HepG2 (cell line): Measurements from ENCODE around the gene IQCC. TPM values are rescaled to one million over a fixed set of nuclear protein-coding genes. Genes with fewer than 3 reads are reported as not detected.
A peak's percentile ranks its signal among the peaks of the same experiment; 100 is the strongest.

Experiments
- ATAC-seq: fragments of 200-7000 bp; cut with Tn5 transposase; 3 replicates; pipeline ENCODE4 v1.9.1; 2020; ENCODE audit warnings: mild to moderate bottlenecking, moderate library complexity
- BruUV-seq: library from RNA; stranded (reverse); fragments of 400-500 nt; replicated peaks from 2 replicates; lab custom pipeline; 2021; lab: Mats Ljungman, UMichigan
- CTCF ChIA-PET: fragments of 300-600 bp; formaldehyde crosslinking; extraction: SDS; loops from one replicate; lab custom pipeline; 2021; ENCODE audit warnings: low total read pairs, inconsistent platforms, low intra/inter-chr PET ratio; lab: Yijun Ruan, JAX
- POLR2A ChIA-PET: fragments of 350-600 bp; sonication (Branson Sonifier 250); formaldehyde crosslinking; loops from one replicate; lab custom pipeline; 2020; ENCODE audit warnings: antibody characterized with exemption, inconsistent platforms; lab: Yijun Ruan, JAX
- DNase-seq: peaks from one replicate; pipeline ENCODE4 v3.0.0-alpha.2; 2015; ENCODE audit warnings: low spot score
- FAIRE-seq: peaks from 3 replicates; lab custom pipeline; 2011; peaks lifted over from hg19 to GRCh38; lab: Jason Lieb, UNC
- H2AFZ ChIP-seq: one replicate; pipeline ENCODE4 v1.6.1; 2011; ENCODE audit warnings: low read length, inconsistent platforms
- H3K27ac ChIP-seq: fragments of 300-600 bp; 3 replicates; pipeline ENCODE4 v1.8.0; 2011; ENCODE audit warnings: mixed run types, mild to moderate bottlenecking, mixed read lengths, low read length, inconsistent platforms; ENCODE audit not compliant: insufficient read depth; ENCODE audit errors: extremely low read length
- H3K27me3 ChIP-seq, 2 experiments: fragments of 200-600 bp in 1 of 2; 2 replicates in 1 of 2; 3 replicates in 1 of 2; pipeline versions ENCODE4 v1.6.0 to v1.8.0; 2011; ENCODE audit warnings: low read length in 2 of 2, mild to moderate bottlenecking in 2 of 2, moderate library complexity in 2 of 2, inconsistent platforms in 1 of 2; ENCODE audit not compliant: insufficient read depth in 2 of 2, control insufficient read depth in 1 of 2
- H3K36me3 ChIP-seq, 2 experiments: fragments of 200-600 bp in 1 of 2; replicated peaks in 1 of 2; 2 replicates in 1 of 2; 3 replicates in 1 of 2; pipeline versions ENCODE4 v1.5.1 to v1.8.0; 2011; ENCODE audit warnings: low read length in 2 of 2, inconsistent platforms in 1 of 2; ENCODE audit not compliant: insufficient read depth in 2 of 2, control insufficient read depth in 1 of 2
- H3K4me1 ChIP-seq: 2 replicates; pipeline ENCODE4 v1.5.1; 2012; ENCODE audit warnings: low read length, inconsistent platforms; ENCODE audit not compliant: insufficient read depth
- H3K4me2 ChIP-seq: 2 replicates; pipeline ENCODE4 v1.6.0; 2011; ENCODE audit warnings: low read depth, low read length, inconsistent platforms
- H3K4me3 ChIP-seq, 3 experiments: fragments of 200-600 bp in 1 of 3; sonication (generic), shearing (Covaris generic) in 1 of 3; replicated peaks in 1 of 3; 2 replicates each; pipeline ENCODE4 v1.5.1; 2011 to 2016; ENCODE audit warnings: low read length in 3 of 3, inconsistent platforms in 2 of 3, low read depth in 2 of 3, mild to moderate bottlenecking in 2 of 3, control low read depth in 1 of 3, mixed read lengths in 1 of 3; ENCODE audit not compliant: insufficient read depth in 1 of 3
- H3K79me2 ChIP-seq: one replicate; pipeline ENCODE4 v1.6.1; 2011; ENCODE audit warnings: low read length, inconsistent platforms; ENCODE audit not compliant: insufficient read depth
- H3K9ac ChIP-seq: 2 replicates; pipeline ENCODE4 v1.6.0; 2011; ENCODE audit warnings: mild to moderate bottlenecking, low read depth, low read length, inconsistent platforms; ENCODE audit not compliant: insufficient read depth
- H3K9me3 ChIP-seq: 2 replicates; pipeline ENCODE4 v1.5.1; 2012; ENCODE audit warnings: mild to moderate bottlenecking, low read length
- H4K20me1 ChIP-seq: 2 replicates; pipeline ENCODE4 v1.6.0; 2011; ENCODE audit warnings: inconsistent platforms, mild to moderate bottlenecking, low read length, moderate library complexity; ENCODE audit not compliant: insufficient read depth
- CCAR2 ChIP-seq: fragments of 200-400 bp; formaldehyde crosslinking; optimal IDR thresholded peaks from 2 replicates; pipeline ENCODE3; 2018; ENCODE audit warnings: low read depth, mild to moderate bottlenecking, low read length, moderate library complexity
- GATAD1 ChIP-seq: IDR thresholded peaks from 2 replicates; pipeline ENCODE4 v1.6.1; 2016; ENCODE audit warnings: missing genetic modification reagents, missing compliant biosample characterization
- GZF1 ChIP-seq: sonication (generic); formaldehyde crosslinking; IDR thresholded peaks from 2 replicates; pipeline ENCODE4 v1.5.1; 2020; ENCODE audit warnings: mild to moderate bottlenecking, missing genetic modification reagents
- REL ChIP-seq: sonication (generic); formaldehyde crosslinking; conservative IDR thresholded peaks from 2 replicates; pipeline ENCODE4 v1.8.0; 2022; ENCODE audit warnings: mild to moderate bottlenecking, missing genetic modification reagents, moderate library complexity
- SPEN ChIP-seq: sonication (generic); formaldehyde crosslinking; IDR thresholded peaks from 2 replicates; pipeline ENCODE4 v1.5.1; 2020; ENCODE audit warnings: low read depth, mild to moderate bottlenecking, missing genetic modification reagents
- ZNF263 ChIP-seq: sonication (generic); formaldehyde crosslinking; IDR thresholded peaks from 2 replicates; pipeline ENCODE4 v1.4.0; 2020; ENCODE audit warnings: missing genetic modification reagents
- ZNF350 ChIP-seq: sonication (generic); formaldehyde crosslinking; IDR thresholded peaks from 2 replicates; pipeline ENCODE4 v1.4.0; 2020; ENCODE audit warnings: mild to moderate bottlenecking, low read depth, missing genetic modification reagents, borderline replicate concordance
- ZNF367 ChIP-seq: sonication (generic); formaldehyde crosslinking; IDR thresholded peaks from 2 replicates; pipeline ENCODE4 v1.4.0; 2020; ENCODE audit warnings: missing genetic modification reagents, borderline replicate concordance
- ZNF468 ChIP-seq: sonication (generic); formaldehyde crosslinking; IDR thresholded peaks from 2 replicates; pipeline ENCODE4 v1.8.0; 2022; ENCODE audit warnings: mild to moderate bottlenecking, moderate library complexity, missing genetic modification reagents
- ZNF484 ChIP-seq: sonication (generic); formaldehyde crosslinking; IDR thresholded peaks from 2 replicates; pipeline ENCODE4 v1.5.1; 2020; ENCODE audit warnings: mild to moderate bottlenecking, low read depth, missing genetic modification reagents, borderline replicate concordance
- ZNF547 ChIP-seq: sonication (generic); formaldehyde crosslinking; IDR thresholded peaks from 2 replicates; pipeline ENCODE4 v1.5.1; 2020; ENCODE audit warnings: mild to moderate bottlenecking, missing genetic modification reagents
- WGBS: methylation state at CpG from one replicate; pipeline ENCODE4 v1.1.6; 2017; ENCODE audit warnings: low lambda C conversion rate; 5-methylcytosine and 5-hydroxymethylcytosine counted together
- in situ Hi-C: cut with HindIII; loops from 2 replicates; pipeline ENCODE4 v1.10.0; 2017; ENCODE audit warnings: low pct_unique_long_range_greater_than_20kb; ENCODE audit not compliant: extremely low pct_ligation_motif_present
- intact Hi-C: fragments of 100-400 bp; cut with micrococcal nuclease; formaldehyde crosslinking; loops from one replicate; pipeline ENCODE4 v1.10.0; 2022; ENCODE audit not compliant: unreplicated experiment
- polyA plus RNA-seq, 8 experiments: library from polyadenylated mRNA; depleted of rRNA in 3 of 8; stranded (reverse) in 7 of 8; unstranded in 1 of 8; fragments of >200 nt; fragmentation: Illumina TruSeq in 4 of 8; extraction: Trizol in 4 of 8; gene quantifications; 2 replicates each; pipeline versions ENCODE4 v1.2.1 to v1.2.3, GENCODE V29; 2011 to 2016; ENCODE audit warnings: low read depth in 4 of 8, missing spikeins in 1 of 8, mixed read lengths in 1 of 8; ENCODE audit not compliant: insufficient read depth in 1 of 8
- total RNA-seq, 5 experiments: library from RNA; depleted of rRNA; stranded (reverse); fragments of >200 nt; fragmentation: Illumina TruSeq; extraction: Trizol; gene quantifications; 2 replicates each; pipeline ENCODE4 v1.2.3, GENCODE V29; 2016; ENCODE audit warnings: low read depth in 1 of 5
- TF ChIP-seq, protein P1 (sequence below): sonication (generic); formaldehyde crosslinking; IDR thresholded peaks from 2 replicates; pipeline ENCODE4 v1.8.1; 2022; ENCODE audit warnings: mild to moderate bottlenecking, missing genetic modification reagents

IQCC gene
- total and polyA plus RNA-seq, 2 of the 13 experiments (the other 11 are each of a cell fraction or from before 2014, with no cell fraction given), result 1.7 to 3.0 TPM

DNA sequence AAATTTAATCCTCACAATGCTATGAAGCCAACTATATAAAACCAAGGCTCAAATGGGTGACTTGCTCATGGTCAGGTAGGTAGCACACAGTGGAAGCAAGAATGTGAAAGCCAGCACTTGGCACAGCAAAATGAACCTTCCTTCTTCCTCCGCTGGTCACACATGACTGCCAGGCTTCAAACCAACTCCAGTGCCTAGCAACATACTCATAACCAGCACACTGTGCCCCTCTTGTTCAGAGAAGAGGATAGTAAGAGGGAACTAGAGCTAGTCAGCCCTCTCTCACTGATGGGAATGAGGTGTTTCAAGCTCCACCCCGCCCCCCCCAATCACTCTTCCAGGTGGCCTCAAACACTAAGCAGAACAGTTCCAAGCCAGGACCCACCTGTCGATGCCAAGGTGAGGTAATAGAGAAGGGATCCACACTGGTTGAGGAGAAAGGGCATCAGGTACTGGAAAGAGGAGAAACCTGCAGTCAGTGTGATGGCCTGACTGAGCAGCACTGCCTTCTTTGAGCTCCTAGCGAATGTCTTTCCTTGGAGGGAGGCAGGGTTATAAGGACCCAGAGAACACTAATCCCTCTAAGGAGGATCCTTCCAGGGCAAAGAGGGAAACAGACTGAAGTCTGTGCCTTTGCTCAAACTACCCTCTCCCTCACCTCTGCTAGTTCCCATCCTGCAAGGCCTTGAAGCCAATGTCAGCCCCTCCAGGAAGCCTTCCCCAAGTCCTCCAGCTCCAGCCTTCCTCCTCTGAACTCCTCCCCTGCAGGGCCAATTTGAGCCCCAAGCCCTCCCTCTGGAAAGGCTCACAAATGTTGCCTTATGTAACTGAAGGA is 15.5 kb downstream of the IQCC start:
- BruUV-seq, result no TSS peak
- CTCF ChIA-PET, result no interaction called here
- H3K79me2 ChIP-seq, result peaks cover 29% of the 10 kb centered on the region
- peak overlapping the region; percentile 91 for H3K4me2 ChIP-seq
- peaks cover 35% of the 10 kb centered on the region for H3K4me1 ChIP-seq
- no peaks in the 10 kb centered on the region; a peak in 2 of 5 replicates for H3K27me3 ChIP-seq
- peaks cover 14 to 29% of the 10 kb centered on the region in 2 experiments; a peak in 4 of 5 replicates for H3K36me3 ChIP-seq
- no peaks in the 10 kb centered on the region for H3K9me3 ChIP-seq
- FAIRE-seq (no peak), ATAC-seq (no peak), DNase-seq (no peak)
- no peak overlapping the region for H2AFZ ChIP-seq
- H3K4me3 ChIP-seq, result peak overlapping the region; percentile 82 to 89 (median 85)
- WGBS, result 96% methylated on average over 3 of the region's 4 CpGs
- no peaks in the 10 kb centered on the region; the same call in 1 of the 2 replicates for H4K20me1 ChIP-seq
- POLR2A ChIA-PET, result interaction anchor here (0.7 to 1.8 kb wide), 4 partner anchors 22 to 71 kb away, joined by 3 to 4 read pairs (median 4); partner anchors contain the start of genes HDAC1, LCK and TXLNA
- TF ChIP-seq GATAD1 (CRISPR knock-in tag) (no peak), GZF1 (CRISPR knock-in tag) (no peak), ZNF263 (peak; percentile 72), ZNF484 (CRISPR knock-in tag) (no peak), ZNF350 (CRISPR knock-in tag) (no peak), ZNF367 (no peak)
- peak overlapping the region; percentile 91 for H3K9ac ChIP-seq
- intact Hi-C loops (no loop called here), in situ Hi-C loops (no loop called here)
- peak overlapping the region; percentile 69 for H3K27ac ChIP-seq

DNA sequence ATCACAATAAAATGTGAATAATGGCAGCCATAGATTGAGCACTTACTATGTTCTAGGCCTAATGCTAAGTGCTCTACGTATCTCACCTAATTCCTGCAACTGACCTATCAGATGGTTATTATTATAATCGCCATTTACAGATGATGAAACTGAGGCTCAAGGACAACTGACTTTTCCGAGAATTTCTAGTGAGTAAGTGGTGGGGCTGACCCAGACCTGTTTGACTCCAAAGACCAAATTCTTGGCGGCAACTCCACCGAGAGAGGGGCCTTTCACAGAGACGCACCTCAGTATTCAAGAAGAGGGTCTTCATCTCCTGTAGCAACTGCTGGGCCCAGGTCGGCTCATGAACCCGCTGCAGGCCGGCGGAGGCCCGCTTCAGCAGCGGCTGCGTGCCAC is 16.1 kb downstream of the IQCC start:
- FAIRE-seq (no peak), DNase-seq (no peak), ATAC-seq (no peak)
- H4K20me1 ChIP-seq, result no peaks in the 10 kb centered on the region; the same call in 1 of the 2 replicates
- ChIA-PET POLR2A (interaction anchor here (0.9 to 1.8 kb wide), 3 partner anchors 30 to 70 kb away, joined by 3 to 4 read pairs (median 4); partner anchors contain the start of genes HDAC1, LCK and TXLNA), CTCF (no interaction called here)
- peaks cover 13 to 27% of the 10 kb centered on the region in 2 experiments; a peak in 4 of 5 replicates for H3K36me3 ChIP-seq
- WGBS, result 0% methylated on average over 6 of the region's 13 CpGs
- H3K4me3 ChIP-seq, result peak overlapping the region; percentile 82 to 89 (median 85)
- H3K9ac ChIP-seq, result peak overlapping the region; percentile 91
- TSS peak; percentile 47 for BruUV-seq
- H3K79me2 ChIP-seq, result peaks cover 29% of the 10 kb centered on the region
- intact Hi-C loops, result no loop called here
- no peaks in the 10 kb centered on the region; a peak in 2 of 5 replicates for H3K27me3 ChIP-seq
- H3K27ac ChIP-seq, result peak overlapping the region; percentile 69
- in situ Hi-C loops, result no loop called here
- H3K4me2 ChIP-seq, result peak overlapping the region; percentile 91
- H3K4me1 ChIP-seq, result peaks cover 29% of the 10 kb centered on the region
- no peaks in the 10 kb centered on the region for H3K9me3 ChIP-seq
- no peak overlapping the region for H2AFZ ChIP-seq
- TF ChIP-seq ZNF468 (CRISPR knock-in tag) (no peak), ZNF547 (CRISPR knock-in tag) (no peak), REL (CRISPR knock-in tag) (no peak), CCAR2 (no peak), SPEN (CRISPR knock-in tag) (no peak)
- TF ChIP-seq, protein P1, sequence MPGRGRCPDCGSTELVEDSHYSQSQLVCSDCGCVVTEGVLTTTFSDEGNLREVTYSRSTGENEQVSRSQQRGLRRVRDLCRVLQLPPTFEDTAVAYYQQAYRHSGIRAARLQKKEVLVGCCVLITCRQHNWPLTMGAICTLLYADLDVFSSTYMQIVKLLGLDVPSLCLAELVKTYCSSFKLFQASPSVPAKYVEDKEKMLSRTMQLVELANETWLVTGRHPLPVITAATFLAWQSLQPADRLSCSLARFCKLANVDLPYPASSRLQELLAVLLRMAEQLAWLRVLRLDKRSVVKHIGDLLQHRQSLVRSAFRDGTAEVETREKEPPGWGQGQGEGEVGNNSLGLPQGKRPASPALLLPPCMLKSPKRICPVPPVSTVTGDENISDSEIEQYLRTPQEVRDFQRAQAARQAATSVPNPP (CRISPR knock-in tag), result 0 out of 2 replicates have a peak, but pooled peaks have one; percentile 28
